Testis (tissue), 2 donors: ENCODE measurements around the gene GORAB.

Experiments
- POLR2A ChIP-seq: fragments of 450-650 bp; IDR thresholded peaks from one replicate; pipeline ENCODE4 v1.6.1; 2017; ENCODE audit warnings: antibody characterized with exemption, mild to moderate bottlenecking, moderate library complexity
- TF ChIP-seq, protein P1 (sequence below), 3 experiments: fragments of 450-650 bp in 2 of 3; fragments of 200-600 bp in 1 of 3; sonication (generic) in 1 of 3; IDR thresholded peaks; one replicate each; pipeline ENCODE4 v1.5.1; 2016 to 2019; ENCODE audit warnings: antibody characterized with exemption in 3 of 3, mild to moderate bottlenecking in 2 of 3, moderate library complexity in 1 of 3

DNA sequence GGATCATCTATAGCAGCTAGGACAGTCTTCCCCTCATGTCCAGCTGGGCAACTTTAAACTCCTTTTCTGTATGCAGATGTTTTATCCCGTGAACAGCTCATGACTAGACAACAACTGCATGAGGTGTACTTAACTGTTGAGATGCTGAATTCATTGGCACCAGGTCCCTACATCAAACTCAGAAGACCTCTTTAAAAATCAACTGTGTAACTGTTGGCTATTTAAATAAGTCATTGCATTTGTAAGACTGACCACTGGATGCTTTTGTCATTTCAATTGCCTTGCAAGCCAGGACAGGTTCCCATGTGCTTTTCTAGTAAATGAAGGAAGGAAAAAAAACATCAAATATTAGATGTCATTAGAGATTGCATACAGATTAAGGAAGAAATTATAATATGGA lies 28.3 kb upstream of the GORAB start:
- TF ChIP-seq, protein P1, sequence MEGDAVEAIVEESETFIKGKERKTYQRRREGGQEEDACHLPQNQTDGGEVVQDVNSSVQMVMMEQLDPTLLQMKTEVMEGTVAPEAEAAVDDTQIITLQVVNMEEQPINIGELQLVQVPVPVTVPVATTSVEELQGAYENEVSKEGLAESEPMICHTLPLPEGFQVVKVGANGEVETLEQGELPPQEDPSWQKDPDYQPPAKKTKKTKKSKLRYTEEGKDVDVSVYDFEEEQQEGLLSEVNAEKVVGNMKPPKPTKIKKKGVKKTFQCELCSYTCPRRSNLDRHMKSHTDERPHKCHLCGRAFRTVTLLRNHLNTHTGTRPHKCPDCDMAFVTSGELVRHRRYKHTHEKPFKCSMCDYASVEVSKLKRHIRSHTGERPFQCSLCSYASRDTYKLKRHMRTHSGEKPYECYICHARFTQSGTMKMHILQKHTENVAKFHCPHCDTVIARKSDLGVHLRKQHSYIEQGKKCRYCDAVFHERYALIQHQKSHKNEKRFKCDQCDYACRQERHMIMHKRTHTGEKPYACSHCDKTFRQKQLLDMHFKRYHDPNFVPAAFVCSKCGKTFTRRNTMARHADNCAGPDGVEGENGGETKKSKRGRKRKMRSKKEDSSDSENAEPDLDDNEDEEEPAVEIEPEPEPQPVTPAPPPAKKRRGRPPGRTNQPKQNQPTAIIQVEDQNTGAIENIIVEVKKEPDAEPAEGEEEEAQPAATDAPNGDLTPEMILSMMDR (IDR thresholded peaks at IDR 0.05) = no peak
- no peak for TF ChIP-seq POLR2A
